ENCODE data around the gene ARRB1. TPM values are rescaled to one million over a fixed set of nuclear protein-coding genes. Genes with fewer than 3 reads are reported as not detected.

ARRB1 gene
- total and polyA plus RNA-seq, 9 of the 15 experiments (the other 6 are each of a cell fraction or from before 2014, with no cell fraction given), result 6.6 to 45.4 (median 28.5) TPM

DNA sequence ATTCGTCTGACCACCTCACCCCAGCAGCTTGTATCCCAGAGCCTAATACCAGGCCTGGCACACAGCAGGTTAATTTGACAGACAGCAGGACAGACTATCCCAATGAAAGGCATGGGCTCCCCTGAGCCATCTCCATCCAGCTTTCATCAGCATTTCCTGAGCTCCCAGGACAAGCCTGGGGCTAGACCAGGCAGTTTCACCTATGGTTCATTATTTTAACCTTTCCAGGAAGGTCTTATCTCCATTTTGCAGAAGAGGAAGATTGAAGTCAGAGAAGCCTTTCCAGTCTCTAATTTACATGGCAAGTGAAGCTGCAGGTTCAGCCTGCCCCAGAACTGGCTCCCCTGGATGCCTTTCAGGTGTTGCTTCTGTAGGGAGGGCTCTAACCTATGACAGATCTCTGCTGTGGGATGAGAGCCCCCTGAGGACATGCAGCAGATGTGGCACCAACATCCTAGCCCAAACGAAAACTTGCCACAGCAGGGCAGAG is 17.0 kb downstream of the ARRB1 start (continued):
- TF ChIP-seq, protein P1, sequence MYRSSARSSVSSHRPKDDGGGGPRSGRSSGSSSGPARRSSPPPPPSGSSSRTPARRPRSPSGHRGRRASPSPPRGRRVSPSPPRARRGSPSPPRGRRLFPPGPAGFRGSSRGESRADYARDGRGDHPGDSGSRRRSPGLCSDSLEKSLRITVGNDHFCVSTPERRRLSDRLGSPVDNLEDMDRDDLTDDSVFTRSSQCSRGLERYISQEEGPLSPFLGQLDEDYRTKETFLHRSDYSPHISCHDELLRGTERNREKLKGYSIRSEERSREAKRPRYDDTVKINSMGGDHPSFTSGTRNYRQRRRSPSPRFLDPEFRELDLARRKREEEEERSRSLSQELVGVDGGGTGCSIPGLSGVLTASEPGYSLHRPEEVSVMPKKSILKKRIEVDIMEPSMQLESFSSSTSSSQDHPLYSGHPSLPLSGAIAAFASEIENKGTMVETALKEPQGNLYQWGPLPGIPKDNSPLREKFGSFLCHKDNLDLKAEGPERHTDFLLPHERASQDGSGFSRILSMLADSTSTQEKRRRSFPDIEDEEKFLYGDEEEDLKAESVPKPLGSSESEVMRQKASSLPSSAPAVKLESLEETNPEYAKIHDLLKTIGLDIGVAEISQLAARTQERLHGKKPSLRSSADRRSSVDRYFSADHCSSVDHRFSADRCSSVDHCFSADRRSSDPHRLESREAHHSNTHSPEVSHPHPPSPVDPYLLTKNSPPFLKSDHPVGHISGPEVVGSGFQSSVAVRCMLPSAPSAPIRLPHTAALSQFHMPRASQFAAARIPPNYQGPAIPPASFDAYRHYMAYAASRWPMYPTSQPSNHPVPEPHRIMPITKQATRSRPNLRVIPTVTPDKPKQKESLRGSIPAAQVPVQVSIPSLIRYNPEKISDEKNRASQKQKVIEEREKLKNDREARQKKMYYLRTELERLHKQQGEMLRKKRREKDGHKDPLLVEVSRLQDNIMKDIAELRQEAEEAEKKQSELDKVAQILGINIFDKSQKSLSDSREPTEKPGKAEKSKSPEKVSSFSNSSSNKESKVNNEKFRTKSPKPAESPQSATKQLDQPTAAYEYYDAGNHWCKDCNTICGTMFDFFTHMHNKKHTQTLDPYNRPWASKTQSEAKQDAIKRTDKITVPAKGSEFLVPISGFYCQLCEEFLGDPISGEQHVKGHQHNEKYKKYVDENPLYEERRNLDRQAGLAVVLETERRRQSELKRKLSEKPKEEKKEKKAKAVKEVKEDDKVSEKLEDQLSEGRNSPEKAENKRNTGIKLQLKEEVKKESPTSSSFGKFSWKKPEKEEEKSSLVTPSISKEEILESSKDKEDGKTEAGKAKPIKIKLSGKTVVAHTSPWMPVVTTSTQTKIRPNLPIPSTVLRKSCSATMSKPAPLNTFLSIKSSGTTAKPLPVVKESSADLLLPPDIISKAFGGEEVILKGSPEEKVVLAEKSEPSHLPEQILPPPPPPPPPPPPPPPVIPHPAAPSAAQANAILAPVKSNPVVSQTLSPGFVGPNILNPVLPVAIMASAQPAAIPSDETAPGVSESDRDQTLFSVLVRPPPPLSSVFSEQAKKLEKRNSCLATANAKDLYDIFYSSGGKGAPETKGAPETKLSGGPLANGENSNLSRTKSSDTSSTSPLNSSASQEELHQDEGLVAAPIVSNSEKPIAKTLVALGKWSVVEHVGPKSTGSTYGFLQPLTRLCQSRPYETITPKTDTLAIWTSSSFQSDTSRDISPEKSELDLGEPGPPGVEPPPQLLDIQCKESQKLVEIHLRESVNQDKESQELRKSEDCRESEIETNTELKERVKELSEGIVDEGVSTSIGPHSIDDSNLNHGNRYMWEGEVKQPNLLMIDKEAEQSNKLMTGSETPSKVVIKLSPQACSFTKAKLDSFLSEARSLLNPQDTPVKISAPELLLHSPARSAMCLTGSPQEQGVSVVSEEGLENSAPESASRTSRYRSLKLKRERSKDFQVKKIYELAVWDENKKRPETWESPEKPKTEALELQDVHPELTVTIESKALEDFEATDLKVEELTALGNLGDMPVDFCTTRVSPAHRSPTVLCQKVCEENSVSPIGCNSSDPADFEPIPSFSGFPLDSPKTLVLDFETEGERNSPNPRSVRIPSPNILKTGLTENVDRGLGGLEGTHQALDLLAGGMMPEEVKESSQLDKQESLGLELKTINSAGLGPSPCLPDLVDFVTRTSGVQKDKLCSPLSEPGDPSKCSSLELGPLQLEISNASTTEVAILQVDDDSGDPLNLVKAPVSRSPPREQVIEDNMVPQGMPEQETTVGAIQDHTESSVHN (IDR thresholded peaks at IDR 0.05; ENCODE audit: borderline replicate concordance in 1 of 2, low read depth in 1 of 2), result no peak
- TF ChIP-seq SIRT6 (IDR thresholded peaks at IDR 0.05; ENCODE audit: low read depth, low read length) (no peak), SETDB1 (IDR thresholded peaks at IDR 0.05; ENCODE audit: low read length) (no peak), SMARCA4 (IDR thresholded peaks at IDR 0.05) (peak; percentile 70), TCF7L2 (IDR thresholded peaks at IDR 0.05; ENCODE audit: low read depth, low read length) (no peak), THRAP3 (IDR thresholded peaks at IDR 0.05; ENCODE audit: borderline replicate concordance) (no peak), RCOR1 (IDR thresholded peaks at IDR 0.05; ENCODE audit: borderline replicate concordance in 1 of 2, low read depth in 2 of 2, low read length in 2 of 2) (peak in 1 of 2 experiments; percentile 59; a peak in 1 of 4 replicates), ZNF583 (CRISPR knock-in tag; IDR thresholded peaks at IDR 0.05) (no peak), ZNF263 (CRISPR knock-in tag; IDR thresholded peaks at IDR 0.05; ENCODE audit: borderline replicate concordance) (no peak), FIP1L1 (IDR thresholded peaks at IDR 0.05; ENCODE audit: low read depth, low read length, poor library complexity, severe bottlenecking) (no peak), BACH1 (tag; IDR thresholded peaks at IDR 0.05) (no peak), MTF1 (CRISPR knock-in tag; IDR thresholded peaks at IDR 0.05; ENCODE audit: borderline replicate concordance) (no peak), HDAC1 (IDR thresholded peaks at IDR 0.05) (peak in 1 of 2 experiments; percentile 50; a peak in 1 of 4 replicates), KDM5B (IDR thresholded peaks at IDR 0.05; ENCODE audit: insufficient replicate concordance, low read depth, low read length) (no peak), ARID1B (IDR thresholded peaks at IDR 0.05) (peak; percentile 82), ZNF830 (CRISPR knock-in tag; IDR thresholded peaks at IDR 0.05) (no peak), SIX5 (IDR thresholded peaks at IDR 0.05; ENCODE audit: borderline replicate concordance in 1 of 2, insufficient read depth in 1 of 2, low read depth in 1 of 2, low read length in 2 of 2) (no peak)
- TF ChIP-seq, protein P2, sequence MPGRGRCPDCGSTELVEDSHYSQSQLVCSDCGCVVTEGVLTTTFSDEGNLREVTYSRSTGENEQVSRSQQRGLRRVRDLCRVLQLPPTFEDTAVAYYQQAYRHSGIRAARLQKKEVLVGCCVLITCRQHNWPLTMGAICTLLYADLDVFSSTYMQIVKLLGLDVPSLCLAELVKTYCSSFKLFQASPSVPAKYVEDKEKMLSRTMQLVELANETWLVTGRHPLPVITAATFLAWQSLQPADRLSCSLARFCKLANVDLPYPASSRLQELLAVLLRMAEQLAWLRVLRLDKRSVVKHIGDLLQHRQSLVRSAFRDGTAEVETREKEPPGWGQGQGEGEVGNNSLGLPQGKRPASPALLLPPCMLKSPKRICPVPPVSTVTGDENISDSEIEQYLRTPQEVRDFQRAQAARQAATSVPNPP (IDR thresholded peaks at IDR 0.05; ENCODE audit: borderline replicate concordance, insufficient read depth, insufficient read length), result no peak
- TF ChIP-seq, protein P3, sequence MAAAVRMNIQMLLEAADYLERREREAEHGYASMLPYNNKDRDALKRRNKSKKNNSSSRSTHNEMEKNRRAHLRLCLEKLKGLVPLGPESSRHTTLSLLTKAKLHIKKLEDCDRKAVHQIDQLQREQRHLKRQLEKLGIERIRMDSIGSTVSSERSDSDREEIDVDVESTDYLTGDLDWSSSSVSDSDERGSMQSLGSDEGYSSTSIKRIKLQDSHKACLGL (CRISPR knock-in tag; IDR thresholded peaks at IDR 0.05; ENCODE audit: borderline replicate concordance, poor library complexity, severe bottlenecking), result no peak
